ENCODE data around the gene CACNG4.

Gene CACNG4

GRCh38 chr17:67016039-67016762, 51.7 kb downstream of the CACNG4 start:
- WGBS (ENCODE audit: insufficient coverage, insufficient read length), result no CpG with 5 or more reads among the region's 17 CpGs
- H3K36me3 ChIP-seq (ENCODE audit: control insufficient read depth, insufficient read depth, low read length), result no peaks in the 10 kb centered on the region
- DNase-seq (ENCODE audit: low read depth, low spot score), result peak; percentile 22
- no peaks in the 10 kb centered on the region for H3K27me3 ChIP-seq (ENCODE audit: control insufficient read depth, insufficient read depth, low read length)
- no peak overlapping the region for H3K4me3 ChIP-seq (ENCODE audit: low read length)
- no peaks in the 10 kb centered on the region; the same call in 1 of the 2 replicates for H3K4me1 ChIP-seq (ENCODE audit: control insufficient read depth, insufficient read depth, low read length)
- no peak overlapping the region for H3K27ac ChIP-seq (ENCODE audit: low read length)
- no peaks in the 10 kb centered on the region for H3K9me3 ChIP-seq (ENCODE audit: control insufficient read depth, insufficient read depth, low read length)

- Histone ChIP-seq H3K27me3 (ENCODE audit: control insufficient read depth, insufficient read depth, low read length) (no peaks in the 10 kb centered on the region), H3K36me3 (ENCODE audit: control insufficient read depth, insufficient read depth, low read length) (no peaks in the 10 kb centered on the region), H3K4me1 (ENCODE audit: control insufficient read depth, insufficient read depth, low read length) (no peaks in the 10 kb centered on the region; the same call in 1 of the 2 replicates), H3K4me3 (ENCODE audit: low read length) (no peak overlapping the region), H3K27ac (ENCODE audit: low read length) (no peak overlapping the region), H3K9me3 (ENCODE audit: control insufficient read depth, insufficient read depth, low read length) (no peaks in the 10 kb centered on the region)
- DNase-seq (ENCODE audit: low read depth, low spot score), result no peak
- WGBS (ENCODE audit: insufficient coverage, insufficient read length), result no CpG with 5 or more reads among the region's 14 CpGs
Measured at GRCh38 chr17:67017910-67018309, 53.4 kb downstream of the CACNG4 start.

- H3K4me1 ChIP-seq (ENCODE audit: control insufficient read depth, insufficient read depth, low read length), result no peaks in the 10 kb centered on the region; the same call in 1 of the 2 replicates
- H3K27ac ChIP-seq (ENCODE audit: low read length), result no peak overlapping the region
- no peaks in the 10 kb centered on the region for H3K36me3 ChIP-seq (ENCODE audit: control insufficient read depth, insufficient read depth, low read length)
- no peak overlapping the region for H3K4me3 ChIP-seq (ENCODE audit: low read length)
- H3K9me3 ChIP-seq (ENCODE audit: control insufficient read depth, insufficient read depth, low read length), result no peaks in the 10 kb centered on the region
- DNase-seq (ENCODE audit: low read depth, low spot score), result no peak
- no peaks in the 10 kb centered on the region for H3K27me3 ChIP-seq (ENCODE audit: control insufficient read depth, insufficient read depth, low read length)
- no CpG with 5 or more reads among the region's 12 CpGs for WGBS (ENCODE audit: insufficient coverage, insufficient read length)
Measured at GRCh38 chr17:67018471-67019434, 54.2 kb downstream of the CACNG4 start.

GRCh38 chr17:67019809-67020208, 55.3 kb downstream of the CACNG4 start:
- H3K27me3 ChIP-seq (ENCODE audit: control insufficient read depth, insufficient read depth, low read length), result no peaks in the 10 kb centered on the region
- WGBS (ENCODE audit: insufficient coverage, insufficient read length), result no CpG with 5 or more reads among the region's 8 CpGs
- no peak overlapping the region for H3K4me3 ChIP-seq (ENCODE audit: low read length)
- no peaks in the 10 kb centered on the region for H3K9me3 ChIP-seq (ENCODE audit: control insufficient read depth, insufficient read depth, low read length)
- no peak for DNase-seq (ENCODE audit: low read depth, low spot score)
- no peaks in the 10 kb centered on the region for H3K36me3 ChIP-seq (ENCODE audit: control insufficient read depth, insufficient read depth, low read length)
- no peaks in the 10 kb centered on the region; the same call in 1 of the 2 replicates for H3K4me1 ChIP-seq (ENCODE audit: control insufficient read depth, insufficient read depth, low read length)
- no peak overlapping the region for H3K27ac ChIP-seq (ENCODE audit: low read length)

GRCh38 chr17:67020293-67020766, 55.8 kb downstream of the CACNG4 start:
- no peaks in the 10 kb centered on the region for H3K36me3 ChIP-seq (ENCODE audit: control insufficient read depth, insufficient read depth, low read length)
- no peak for DNase-seq (ENCODE audit: low read depth, low spot score)
- no peaks in the 10 kb centered on the region; the same call in 1 of the 2 replicates for H3K4me1 ChIP-seq (ENCODE audit: control insufficient read depth, insufficient read depth, low read length)
- no CpG with 5 or more reads among the region's 11 CpGs for WGBS (ENCODE audit: insufficient coverage, insufficient read length)
- no peak overlapping the region for H3K27ac ChIP-seq (ENCODE audit: low read length)
- H3K27me3 ChIP-seq (ENCODE audit: control insufficient read depth, insufficient read depth, low read length), result no peaks in the 10 kb centered on the region
- H3K4me3 ChIP-seq (ENCODE audit: low read length), result no peak overlapping the region
- H3K9me3 ChIP-seq (ENCODE audit: control insufficient read depth, insufficient read depth, low read length), result no peaks in the 10 kb centered on the region

- no peak overlapping the region for H3K27ac ChIP-seq (ENCODE audit: low read length)
- H3K4me1 ChIP-seq (ENCODE audit: control insufficient read depth, insufficient read depth, low read length), result no peaks in the 10 kb centered on the region; the same call in 1 of the 2 replicates
- H3K27me3 ChIP-seq (ENCODE audit: control insufficient read depth, insufficient read depth, low read length), result no peaks in the 10 kb centered on the region
- DNase-seq (ENCODE audit: low read depth, low spot score), result no peak
- no CpG with 5 or more reads among the region's 7 CpGs for WGBS (ENCODE audit: insufficient coverage, insufficient read length)
- no peak overlapping the region for H3K4me3 ChIP-seq (ENCODE audit: low read length)
- H3K36me3 ChIP-seq (ENCODE audit: control insufficient read depth, insufficient read depth, low read length), result no peaks in the 10 kb centered on the region
- no peaks in the 10 kb centered on the region for H3K9me3 ChIP-seq (ENCODE audit: control insufficient read depth, insufficient read depth, low read length)
Measured at GRCh38 chr17:67021196-67021595, 56.7 kb downstream of the CACNG4 start.

GRCh38 chr17:67021743-67022450, 57.4 kb downstream of the CACNG4 start:
- Histone ChIP-seq H3K4me3 (ENCODE audit: low read length) (no peak overlapping the region), H3K4me1 (ENCODE audit: control insufficient read depth, insufficient read depth, low read length) (no peaks in the 10 kb centered on the region; the same call in 1 of the 2 replicates), H3K9me3 (ENCODE audit: control insufficient read depth, insufficient read depth, low read length) (no peaks in the 10 kb centered on the region), H3K36me3 (ENCODE audit: control insufficient read depth, insufficient read depth, low read length) (no peaks in the 10 kb centered on the region), H3K27me3 (ENCODE audit: control insufficient read depth, insufficient read depth, low read length) (no peaks in the 10 kb centered on the region), H3K27ac (ENCODE audit: low read length) (no peak overlapping the region)
- DNase-seq (ENCODE audit: low read depth, low spot score), result no peak
- no CpG with 5 or more reads among the region's 16 CpGs for WGBS (ENCODE audit: insufficient coverage, insufficient read length)

GRCh38 chr17:67022451-67022810, 57.9 kb downstream of the CACNG4 start:
- no peaks in the 10 kb centered on the region; the same call in 1 of the 2 replicates for H3K4me1 ChIP-seq (ENCODE audit: control insufficient read depth, insufficient read depth, low read length)
- H3K9me3 ChIP-seq (ENCODE audit: control insufficient read depth, insufficient read depth, low read length), result no peaks in the 10 kb centered on the region
- no CpG with 5 or more reads among the region's 12 CpGs for WGBS (ENCODE audit: insufficient coverage, insufficient read length)

GRCh38 chr17:67024736-67025135, 60.2 kb downstream of the CACNG4 start:
- Histone ChIP-seq H3K27me3 (ENCODE audit: control insufficient read depth, insufficient read depth, low read length) (no peaks in the 10 kb centered on the region), H3K36me3 (ENCODE audit: control insufficient read depth, insufficient read depth, low read length) (no peaks in the 10 kb centered on the region), H3K27ac (ENCODE audit: low read length) (no peak overlapping the region), H3K4me1 (ENCODE audit: control insufficient read depth, insufficient read depth, low read length) (no peaks in the 10 kb centered on the region; the same call in 1 of the 2 replicates), H3K9me3 (ENCODE audit: control insufficient read depth, insufficient read depth, low read length) (no peaks in the 10 kb centered on the region), H3K4me3 (ENCODE audit: low read length) (no peak overlapping the region)
- DNase-seq (ENCODE audit: low read depth, low spot score), result no peak
- no CpG with 5 or more reads among the region's 17 CpGs for WGBS (ENCODE audit: insufficient coverage, insufficient read length)

More at GRCh38 chr17:67022451-67022810, 57.9 kb downstream of the CACNG4 start:
- H3K4me3 ChIP-seq (ENCODE audit: low read length), result no peak overlapping the region
- H3K27ac ChIP-seq (ENCODE audit: low read length), result no peak overlapping the region
- no peaks in the 10 kb centered on the region for H3K27me3 ChIP-seq (ENCODE audit: control insufficient read depth, insufficient read depth, low read length)
- no peaks in the 10 kb centered on the region for H3K36me3 ChIP-seq (ENCODE audit: control insufficient read depth, insufficient read depth, low read length)
- no peak for DNase-seq (ENCODE audit: low read depth, low spot score)
